MM.1S (cell line): ENCODE results near the gene VPS45.
A peak's percentile ranks its signal among the peaks of the same experiment; 100 is the strongest.

Experiments used
- DNase-seq: peaks from one replicate; pipeline ENCODE4 v3.0.0-alpha.2; 2015
- H2AFZ ChIP-seq: fragments of 300-600 bp; sonication (generic); 2 replicates; pipeline ENCODE4 v1.6.0; 2016; ENCODE audit warnings: antibody characterized with exemption, low read length
- H3F3A ChIP-seq: fragments of 300-600 bp; sonication (generic); 2 replicates; pipeline ENCODE4 v1.6.1; 2016; ENCODE audit warnings: mild to moderate bottlenecking, antibody characterized with exemption, low read length, moderate library complexity, mixed read lengths; ENCODE audit not compliant: insufficient read depth
- H3K27ac ChIP-seq: fragments of 300-600 bp; sonication (generic); 2 replicates; pipeline ENCODE4 v1.5.1; 2016; ENCODE audit warnings: mild to moderate bottlenecking, low read length
- H3K27me3 ChIP-seq: fragments of 300-600 bp; sonication (generic); replicated peaks from 2 replicates; pipeline ENCODE4 v1.6.0; 2016; ENCODE audit warnings: low read length; ENCODE audit not compliant: insufficient read depth
- H3K36me3 ChIP-seq: fragments of 300-600 bp; sonication (generic); replicated peaks from 2 replicates; pipeline ENCODE4 v1.6.1; 2016; ENCODE audit warnings: mild to moderate bottlenecking, low read length, mixed read lengths; ENCODE audit not compliant: insufficient read depth
- H3K4me1 ChIP-seq: fragments of 300-600 bp; sonication (generic); 2 replicates; pipeline ENCODE4 v1.6.1; 2016; ENCODE audit warnings: low read length, mixed read lengths
- H3K4me2 ChIP-seq: fragments of 300-600 bp; sonication (generic); 2 replicates; pipeline ENCODE4 v1.6.0; 2016; ENCODE audit warnings: low read depth, low read length
- H3K4me3 ChIP-seq: fragments of 300-600 bp; sonication (generic); 2 replicates; pipeline ENCODE4 v1.5.1; 2016; ENCODE audit warnings: low read length, mixed read lengths
- H3K79me2 ChIP-seq: fragments of 300-600 bp; sonication (generic); 2 replicates; pipeline ENCODE4 v1.6.1; 2016; ENCODE audit warnings: mixed run types, low read length, mixed read lengths
- H3K9ac ChIP-seq: fragments of 300-600 bp; sonication (generic); 2 replicates; pipeline ENCODE4 v1.6.1; 2016; ENCODE audit warnings: low read length, mixed read lengths
- H3K9me2 ChIP-seq: fragments of 300-600 bp; sonication (generic); replicated peaks from 2 replicates; pipeline ENCODE4 v1.6.1; 2016; ENCODE audit warnings: mild to moderate bottlenecking, low read length, mixed read lengths; ENCODE audit not compliant: insufficient read depth
- H3K9me3 ChIP-seq: fragments of 300-600 bp; sonication (generic); replicated peaks from 2 replicates; pipeline ENCODE4 v1.6.1; 2016; ENCODE audit warnings: mild to moderate bottlenecking, low read length, mixed read lengths; ENCODE audit not compliant: insufficient read depth
- H4K20me1 ChIP-seq: fragments of 300-600 bp; sonication (generic); 2 replicates; pipeline ENCODE4 v1.6.1; 2016; ENCODE audit warnings: mild to moderate bottlenecking, low read length, moderate library complexity, mixed read lengths; ENCODE audit not compliant: insufficient read depth
- EZH2 ChIP-seq: fragments of 300-600 bp; sonication (generic); optimal IDR thresholded peaks from 2 replicates; pipeline ENCODE3; 2017; ENCODE audit warnings: low read depth, mild to moderate bottlenecking, antibody characterized with exemption, low read length, mixed read lengths
- EZH2phosphoT487 ChIP-seq: fragments of 300-600 bp; sonication (generic); IDR thresholded peaks from 2 replicates; pipeline ENCODE4 v1.6.1; 2018; ENCODE audit warnings: antibody characterized with exemption, low read length
- TF ChIP-seq, protein P1 (sequence below): fragments of 300-600 bp; sonication (generic); IDR thresholded peaks from 2 replicates; pipeline ENCODE4 v1.5.1; 2016; ENCODE audit warnings: antibody characterized with exemption, low read length, mixed read lengths

Gene VPS45

DNA sequence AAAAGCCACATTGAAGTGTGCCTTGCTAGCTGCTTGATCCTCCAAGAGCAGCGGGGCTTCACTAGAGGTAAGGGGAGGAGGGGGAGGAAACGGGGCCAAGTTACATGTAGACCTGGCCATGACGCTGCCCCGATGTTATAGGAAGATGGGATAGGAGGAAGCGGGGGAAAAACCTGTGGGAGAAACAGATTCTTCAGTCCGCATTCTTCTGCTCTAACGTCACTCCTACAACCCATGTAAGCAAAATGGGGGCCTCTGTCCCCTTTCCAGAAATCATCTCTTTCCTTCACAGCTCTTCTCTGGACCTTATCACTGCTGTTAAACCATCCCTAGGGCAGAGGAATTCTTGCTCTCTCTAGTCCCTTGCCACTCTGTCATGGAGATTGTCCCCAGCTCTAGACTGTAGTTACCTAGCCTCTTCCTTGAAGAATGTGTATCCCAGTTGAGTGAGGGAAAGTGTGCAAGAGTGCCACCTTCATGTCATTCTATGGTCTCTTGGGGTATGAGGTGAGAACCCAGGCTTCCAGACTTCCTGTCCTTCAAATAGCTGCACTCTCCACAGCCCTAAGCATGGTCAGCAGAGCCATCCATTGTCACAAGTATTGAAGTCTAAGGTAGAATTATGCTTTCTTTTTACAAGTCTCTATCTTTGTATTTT lies 93.5 kb downstream of the VPS45 start:
- Histone ChIP-seq H3K9ac (peak overlapping the region; percentile 50; the same call in 1 of the 2 replicates), H3K27ac (peak overlapping the region; percentile 87), H3K27me3 (no peaks in the 10 kb centered on the region), H3K4me2 (peak overlapping the region; percentile 87), H3K9me3 (no peaks in the 10 kb centered on the region), H4K20me1 (no peaks in the 10 kb centered on the region), H3F3A (peaks cover 44% of the 10 kb centered on the region), H3K9me2 (no peaks in the 10 kb centered on the region), H3K4me1 (peaks cover 65% of the 10 kb centered on the region), H2AFZ (peak overlapping the region; percentile 7), H3K79me2 (no peaks in the 10 kb centered on the region), H3K36me3 (no peaks in the 10 kb centered on the region), H3K4me3 (peak overlapping the region; percentile 40)
- DNase-seq: peak; percentile 23
- TF ChIP-seq EZH2 (no peak), EZH2phosphoT487 (no peak)
- TF ChIP-seq, protein P1, sequence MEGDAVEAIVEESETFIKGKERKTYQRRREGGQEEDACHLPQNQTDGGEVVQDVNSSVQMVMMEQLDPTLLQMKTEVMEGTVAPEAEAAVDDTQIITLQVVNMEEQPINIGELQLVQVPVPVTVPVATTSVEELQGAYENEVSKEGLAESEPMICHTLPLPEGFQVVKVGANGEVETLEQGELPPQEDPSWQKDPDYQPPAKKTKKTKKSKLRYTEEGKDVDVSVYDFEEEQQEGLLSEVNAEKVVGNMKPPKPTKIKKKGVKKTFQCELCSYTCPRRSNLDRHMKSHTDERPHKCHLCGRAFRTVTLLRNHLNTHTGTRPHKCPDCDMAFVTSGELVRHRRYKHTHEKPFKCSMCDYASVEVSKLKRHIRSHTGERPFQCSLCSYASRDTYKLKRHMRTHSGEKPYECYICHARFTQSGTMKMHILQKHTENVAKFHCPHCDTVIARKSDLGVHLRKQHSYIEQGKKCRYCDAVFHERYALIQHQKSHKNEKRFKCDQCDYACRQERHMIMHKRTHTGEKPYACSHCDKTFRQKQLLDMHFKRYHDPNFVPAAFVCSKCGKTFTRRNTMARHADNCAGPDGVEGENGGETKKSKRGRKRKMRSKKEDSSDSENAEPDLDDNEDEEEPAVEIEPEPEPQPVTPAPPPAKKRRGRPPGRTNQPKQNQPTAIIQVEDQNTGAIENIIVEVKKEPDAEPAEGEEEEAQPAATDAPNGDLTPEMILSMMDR: peak; percentile 22

- Histone ChIP-seq H3K27me3 (no peaks in the 10 kb centered on the region), H3K36me3 (no peaks in the 10 kb centered on the region), H3K4me2 (no peak overlapping the region), H3K9me3 (no peaks in the 10 kb centered on the region), H3K27ac (peak overlapping the region; percentile 87; the same call in 1 of the 2 replicates), H3K9ac (no peak overlapping the region), H3K79me2 (no peaks in the 10 kb centered on the region), H2AFZ (no peak overlapping the region), H3K4me3 (no peak overlapping the region), H4K20me1 (no peaks in the 10 kb centered on the region), H3K4me1 (peaks cover 67% of the 10 kb centered on the region), H3F3A (peaks cover 45% of the 10 kb centered on the region), H3K9me2 (no peaks in the 10 kb centered on the region)
- TF ChIP-seq EZH2 (no peak), EZH2phosphoT487 (no peak)
- TF ChIP-seq, protein P1: peak; percentile 38
- peak; percentile 46 for DNase-seq
These were observed 94.4 kb downstream of the VPS45 start for GRCh38 chr1:150161747-150162581.

GRCh38 chr1:150162582-150162861 lies 94.9 kb downstream of the VPS45 start:
- Histone ChIP-seq H3K27me3 (no peaks in the 10 kb centered on the region), H3F3A (peaks cover 45% of the 10 kb centered on the region), H2AFZ (no peak overlapping the region), H3K4me3 (no peak overlapping the region), H3K4me2 (no peak overlapping the region), H3K27ac (no peak overlapping the region), H3K9ac (no peak overlapping the region), H4K20me1 (no peaks in the 10 kb centered on the region), H3K79me2 (no peaks in the 10 kb centered on the region), H3K9me3 (no peaks in the 10 kb centered on the region), H3K9me2 (no peaks in the 10 kb centered on the region), H3K4me1 (peaks cover 67% of the 10 kb centered on the region), H3K36me3 (no peaks in the 10 kb centered on the region)
- no peak for DNase-seq
- no peak for TF ChIP-seq EZH2phosphoT487
- TF ChIP-seq EZH2: no peak
- TF ChIP-seq, protein P1: no peak
